Spleen (tissue), 7 donors: ENCODE results near the gene KDM2A.

Experiments
- CTCF ChIP-seq, 11 experiments: fragments of 200-600 bp in 7 of 11; fragments of 450-650 bp in 4 of 11; sonication (generic) in 4 of 11; IDR thresholded peaks in 8 of 11; conservative IDR thresholded peaks in 3 of 11; 1 replicate in 7 of 11; 2 replicates in 4 of 11; pipeline versions ENCODE4 v1.4.0 to v1.8.0; 2016 to 2021; ENCODE audit warnings: antibody characterized with exemption in 11 of 11, inconsistent platforms in 4 of 11, mild to moderate bottlenecking in 1 of 11
- POLR2A ChIP-seq, 3 donors: fragments of 450-650 bp; IDR thresholded peaks; one replicate each; pipeline ENCODE4 v1.5.1; 2017; ENCODE audit warnings: antibody characterized with exemption in 3 of 3, mild to moderate bottlenecking in 1 of 3
- POLR2AphosphoS5 ChIP-seq, 3 donors: sonication (generic); formaldehyde crosslinking; IDR thresholded peaks; one replicate each; pipeline ENCODE4 v1.5.1; 2017; ENCODE audit warnings: antibody characterized with exemption in 3 of 3
- donor health status: DM: no; HTN: no; CAD: no; lungs with moderate emphysema.
- donor health status: DM: no; HTN: no; CAD: no.
- donor health status: DM: no; HTN: no; CAD: no.

- peak in 1 of 11 experiments; percentile 5 for TF ChIP-seq CTCF (IDR thresholded peaks at IDR 0.05 in 8 of 11, conservative IDR thresholded peaks at IDR 0.05 in 3 of 11)
- no peak for TF ChIP-seq POLR2A (IDR thresholded peaks at IDR 0.05)
- peak; percentile 21 to 66 (median 27) for TF ChIP-seq POLR2AphosphoS5 (IDR thresholded peaks at IDR 0.05)
Observed at GRCh38 chr11:67302571-67303131, 183.6 kb downstream of the KDM2A start.
